NB4 (cell line): Measurements from ENCODE around the gene LIPA.

Source experiments
- CTCF ChIP-seq: IDR thresholded peaks from one replicate; pipeline ENCODE4 v1.5.1; 2012; ENCODE audit warnings: low read depth, low read length
- MAX ChIP-seq: IDR thresholded peaks from 2 replicates; pipeline ENCODE4 v1.6.1; 2011; ENCODE audit warnings: low read depth, low read length
- POLR2A ChIP-seq: IDR thresholded peaks from 2 replicates; pipeline ENCODE4 v1.6.1; 2011; ENCODE audit warnings: mild to moderate bottlenecking; ENCODE audit not compliant: insufficient read length; ENCODE audit errors: extremely low read depth

GRCh38 chr10:89224739-89225443, 26.7 kb downstream of the LIPA start:
- TF ChIP-seq CTCF (no peak), POLR2A (no peak), MAX (no peak)
